GM12878 (cell line): ENCODE results near the gene AKAP13.
"Not testable (repeated sequence)": the region's sequence is repeated elsewhere in the genome, so short reads cannot be mapped to it uniquely, and the experiment has no call there.

Experiments
- EGR1 ChIP-seq, 2 experiments: IDR thresholded peaks; 1 replicate in 1 of 2; 2 replicates in 1 of 2; pipeline ENCODE4 v1.6.1; 2011 to 2012; ENCODE audit warnings: low read depth in 2 of 2, low read length in 2 of 2, borderline replicate concordance in 1 of 2, mild to moderate bottlenecking in 1 of 2, moderate library complexity in 1 of 2
- POLR2A ChIP-seq: IDR thresholded peaks from 2 replicates; pipeline ENCODE4 v1.6.1; 2011; ENCODE audit warnings: low read depth, mild to moderate bottlenecking, low read length
- YY1 ChIP-seq: IDR thresholded peaks from 2 replicates; pipeline ENCODE4 v1.6.1; 2011; ENCODE audit warnings: low read depth, mild to moderate bottlenecking, low read length
- TF ChIP-seq, protein P1 (sequence below): IDR thresholded peaks from 2 replicates; pipeline ENCODE4 v1.6.1; 2012; ENCODE audit warnings: low read depth, low read length, improper control_type of control experiment
- TF ChIP-seq, protein P2 (sequence below): IDR thresholded peaks from 2 replicates; pipeline ENCODE4 v1.6.1; 2012; ENCODE audit warnings: low read depth, low read length, improper control_type of control experiment

DNA sequence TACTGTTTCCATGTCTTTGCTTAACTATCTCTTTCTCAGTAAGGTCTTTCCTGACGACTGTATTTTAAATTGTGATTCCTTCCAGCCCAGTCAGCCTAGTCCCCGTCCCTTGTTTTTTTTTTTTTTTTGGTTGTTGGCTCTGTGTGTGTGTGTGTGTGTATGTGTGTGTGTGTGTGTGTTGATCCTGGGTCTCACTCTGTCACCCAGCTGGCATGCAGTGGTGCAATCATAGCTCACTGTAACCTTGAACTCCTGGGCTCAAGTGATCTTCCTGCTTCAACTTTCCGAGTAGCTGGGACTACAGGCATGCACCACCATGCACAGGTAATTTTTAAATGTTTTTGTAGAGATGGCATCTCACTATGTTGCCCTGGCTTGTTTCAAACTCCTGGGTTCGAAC is 31.3 kb upstream of the AKAP13 start:
- TF ChIP-seq EGR1 (IDR thresholded peaks at IDR 0.05; ENCODE audit: borderline replicate concordance in 1 of 2, low read depth in 2 of 2, low read length in 2 of 2); POLR2A; YY1: not testable (repeated sequence)
- TF ChIP-seq, protein P1, sequence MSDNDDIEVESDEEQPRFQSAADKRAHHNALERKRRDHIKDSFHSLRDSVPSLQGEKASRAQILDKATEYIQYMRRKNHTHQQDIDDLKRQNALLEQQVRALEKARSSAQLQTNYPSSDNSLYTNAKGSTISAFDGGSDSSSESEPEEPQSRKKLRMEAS, result not testable (repeated sequence)
- TF ChIP-seq, protein P2, sequence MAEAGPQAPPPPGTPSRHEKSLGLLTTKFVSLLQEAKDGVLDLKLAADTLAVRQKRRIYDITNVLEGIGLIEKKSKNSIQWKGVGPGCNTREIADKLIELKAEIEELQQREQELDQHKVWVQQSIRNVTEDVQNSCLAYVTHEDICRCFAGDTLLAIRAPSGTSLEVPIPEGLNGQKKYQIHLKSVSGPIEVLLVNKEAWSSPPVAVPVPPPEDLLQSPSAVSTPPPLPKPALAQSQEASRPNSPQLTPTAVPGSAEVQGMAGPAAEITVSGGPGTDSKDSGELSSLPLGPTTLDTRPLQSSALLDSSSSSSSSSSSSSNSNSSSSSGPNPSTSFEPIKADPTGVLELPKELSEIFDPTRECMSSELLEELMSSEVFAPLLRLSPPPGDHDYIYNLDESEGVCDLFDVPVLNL, result not testable (repeated sequence)
